Measurements from ENCODE around the gene BORCS5.

DNA sequence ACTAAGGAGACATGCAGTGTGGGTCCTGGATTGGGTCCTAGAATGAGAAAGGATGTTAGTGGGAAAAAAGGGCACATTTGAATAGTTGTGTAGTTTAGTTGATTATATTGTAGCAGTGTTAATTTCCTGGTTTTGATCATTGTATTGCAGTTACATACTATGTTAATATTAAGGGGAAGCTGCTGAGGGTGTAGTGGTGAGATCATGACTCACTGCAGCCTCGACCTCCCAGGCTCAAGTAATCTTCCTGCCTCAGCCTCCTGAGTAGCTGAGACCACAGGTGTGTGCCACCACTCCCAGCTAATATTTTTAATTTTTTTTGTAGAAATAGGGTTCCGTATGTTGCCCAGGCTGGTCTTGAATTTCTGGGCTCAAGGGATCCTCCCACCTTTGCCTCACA lies 21.7 kb downstream of the BORCS5 start:
- no peak for TF ChIP-seq EGR1 (IDR thresholded peaks at IDR 0.05)
- no peak for TF ChIP-seq RAD21 (IDR thresholded peaks at IDR 0.05; ENCODE audit: low read depth)
- TF ChIP-seq, protein P1, sequence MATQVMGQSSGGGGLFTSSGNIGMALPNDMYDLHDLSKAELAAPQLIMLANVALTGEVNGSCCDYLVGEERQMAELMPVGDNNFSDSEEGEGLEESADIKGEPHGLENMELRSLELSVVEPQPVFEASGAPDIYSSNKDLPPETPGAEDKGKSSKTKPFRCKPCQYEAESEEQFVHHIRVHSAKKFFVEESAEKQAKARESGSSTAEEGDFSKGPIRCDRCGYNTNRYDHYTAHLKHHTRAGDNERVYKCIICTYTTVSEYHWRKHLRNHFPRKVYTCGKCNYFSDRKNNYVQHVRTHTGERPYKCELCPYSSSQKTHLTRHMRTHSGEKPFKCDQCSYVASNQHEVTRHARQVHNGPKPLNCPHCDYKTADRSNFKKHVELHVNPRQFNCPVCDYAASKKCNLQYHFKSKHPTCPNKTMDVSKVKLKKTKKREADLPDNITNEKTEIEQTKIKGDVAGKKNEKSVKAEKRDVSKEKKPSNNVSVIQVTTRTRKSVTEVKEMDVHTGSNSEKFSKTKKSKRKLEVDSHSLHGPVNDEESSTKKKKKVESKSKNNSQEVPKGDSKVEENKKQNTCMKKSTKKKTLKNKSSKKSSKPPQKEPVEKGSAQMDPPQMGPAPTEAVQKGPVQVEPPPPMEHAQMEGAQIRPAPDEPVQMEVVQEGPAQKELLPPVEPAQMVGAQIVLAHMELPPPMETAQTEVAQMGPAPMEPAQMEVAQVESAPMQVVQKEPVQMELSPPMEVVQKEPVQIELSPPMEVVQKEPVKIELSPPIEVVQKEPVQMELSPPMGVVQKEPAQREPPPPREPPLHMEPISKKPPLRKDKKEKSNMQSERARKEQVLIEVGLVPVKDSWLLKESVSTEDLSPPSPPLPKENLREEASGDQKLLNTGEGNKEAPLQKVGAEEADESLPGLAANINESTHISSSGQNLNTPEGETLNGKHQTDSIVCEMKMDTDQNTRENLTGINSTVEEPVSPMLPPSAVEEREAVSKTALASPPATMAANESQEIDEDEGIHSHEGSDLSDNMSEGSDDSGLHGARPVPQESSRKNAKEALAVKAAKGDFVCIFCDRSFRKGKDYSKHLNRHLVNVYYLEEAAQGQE (IDR thresholded peaks at IDR 0.05; ENCODE audit: low read depth): no peak
- TF ChIP-seq, protein P2, sequence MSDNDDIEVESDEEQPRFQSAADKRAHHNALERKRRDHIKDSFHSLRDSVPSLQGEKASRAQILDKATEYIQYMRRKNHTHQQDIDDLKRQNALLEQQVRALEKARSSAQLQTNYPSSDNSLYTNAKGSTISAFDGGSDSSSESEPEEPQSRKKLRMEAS (IDR thresholded peaks at IDR 0.05): no peak
- TF ChIP-seq CREB1 (IDR thresholded peaks at IDR 0.05; ENCODE audit: low read depth): no peak
- TF ChIP-seq, protein P3, sequence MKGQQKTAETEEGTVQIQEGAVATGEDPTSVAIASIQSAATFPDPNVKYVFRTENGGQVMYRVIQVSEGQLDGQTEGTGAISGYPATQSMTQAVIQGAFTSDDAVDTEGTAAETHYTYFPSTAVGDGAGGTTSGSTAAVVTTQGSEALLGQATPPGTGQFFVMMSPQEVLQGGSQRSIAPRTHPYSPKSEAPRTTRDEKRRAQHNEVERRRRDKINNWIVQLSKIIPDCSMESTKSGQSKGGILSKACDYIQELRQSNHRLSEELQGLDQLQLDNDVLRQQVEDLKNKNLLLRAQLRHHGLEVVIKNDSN (IDR thresholded peaks at IDR 0.05): no peak
